GM12872 (cell line): ENCODE data around the gene PNPLA5.

Experiments used
- TF ChIP-seq, protein P1 (sequence below): IDR thresholded peaks from 3 replicates; pipeline ENCODE4 v1.5.1; 2011; ENCODE audit warnings: low read depth, mild to moderate bottlenecking, low read length, moderate library complexity; ENCODE audit not compliant: insufficient read depth

Gene PNPLA5

DNA sequence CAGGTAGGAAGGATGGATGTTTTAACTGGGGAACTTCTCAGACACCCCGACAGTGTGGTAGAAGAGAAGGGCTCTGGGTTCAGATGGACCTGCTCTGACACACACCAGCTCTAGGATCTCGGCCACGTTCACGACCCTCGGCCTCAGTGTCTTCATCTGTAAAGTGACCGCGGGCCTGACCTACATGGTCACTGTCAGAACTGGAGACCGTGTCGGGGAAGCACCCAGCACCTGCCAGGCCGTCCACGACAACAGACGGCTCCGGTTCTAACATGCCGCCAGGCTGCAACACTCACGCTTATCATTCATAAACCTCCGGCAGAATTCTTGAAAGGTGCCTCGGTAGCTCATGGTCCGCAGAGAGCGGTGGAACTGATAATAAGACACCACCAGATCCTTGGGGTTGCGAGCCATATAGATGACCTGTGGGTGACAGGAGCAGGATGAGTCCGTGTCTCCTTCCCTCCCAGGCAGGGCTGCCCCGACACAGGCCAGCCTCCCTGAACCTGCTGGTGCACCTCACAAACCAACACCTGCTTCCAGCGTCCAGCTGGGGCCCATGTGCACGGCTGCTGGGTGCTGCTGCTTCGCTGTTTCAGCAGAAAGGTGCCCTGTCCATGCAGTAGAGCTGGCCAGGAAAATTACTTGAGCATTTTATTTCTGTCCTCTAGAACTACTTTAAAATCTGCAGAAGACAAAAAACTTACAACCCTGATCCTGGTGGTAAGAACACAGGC lies 53.1 kb downstream of the PNPLA5 start:
- TF ChIP-seq, protein P1, sequence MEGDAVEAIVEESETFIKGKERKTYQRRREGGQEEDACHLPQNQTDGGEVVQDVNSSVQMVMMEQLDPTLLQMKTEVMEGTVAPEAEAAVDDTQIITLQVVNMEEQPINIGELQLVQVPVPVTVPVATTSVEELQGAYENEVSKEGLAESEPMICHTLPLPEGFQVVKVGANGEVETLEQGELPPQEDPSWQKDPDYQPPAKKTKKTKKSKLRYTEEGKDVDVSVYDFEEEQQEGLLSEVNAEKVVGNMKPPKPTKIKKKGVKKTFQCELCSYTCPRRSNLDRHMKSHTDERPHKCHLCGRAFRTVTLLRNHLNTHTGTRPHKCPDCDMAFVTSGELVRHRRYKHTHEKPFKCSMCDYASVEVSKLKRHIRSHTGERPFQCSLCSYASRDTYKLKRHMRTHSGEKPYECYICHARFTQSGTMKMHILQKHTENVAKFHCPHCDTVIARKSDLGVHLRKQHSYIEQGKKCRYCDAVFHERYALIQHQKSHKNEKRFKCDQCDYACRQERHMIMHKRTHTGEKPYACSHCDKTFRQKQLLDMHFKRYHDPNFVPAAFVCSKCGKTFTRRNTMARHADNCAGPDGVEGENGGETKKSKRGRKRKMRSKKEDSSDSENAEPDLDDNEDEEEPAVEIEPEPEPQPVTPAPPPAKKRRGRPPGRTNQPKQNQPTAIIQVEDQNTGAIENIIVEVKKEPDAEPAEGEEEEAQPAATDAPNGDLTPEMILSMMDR = no peak

DNA sequence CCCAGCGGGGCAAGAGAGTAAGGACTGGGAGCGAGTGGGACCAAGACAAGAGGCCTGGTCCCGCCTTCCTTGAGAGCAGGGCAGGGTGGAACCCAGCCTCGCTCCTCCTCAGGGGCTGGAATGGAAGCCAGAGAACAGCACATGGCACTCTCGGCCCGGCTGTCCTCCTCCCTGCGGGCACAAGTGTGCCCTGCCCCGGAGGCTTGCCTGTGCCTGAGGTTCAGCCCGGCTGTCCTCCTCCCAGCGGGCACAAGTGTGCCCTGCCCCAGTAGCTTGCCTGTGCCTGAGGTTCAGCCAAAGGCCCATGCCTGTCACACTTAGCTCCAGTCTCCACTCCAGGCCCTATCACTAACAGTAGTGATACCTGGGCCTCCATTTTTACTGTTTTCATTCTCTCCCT lies 53.7 kb downstream of the PNPLA5 start:
- TF ChIP-seq, protein P1 = no peak

DNA sequence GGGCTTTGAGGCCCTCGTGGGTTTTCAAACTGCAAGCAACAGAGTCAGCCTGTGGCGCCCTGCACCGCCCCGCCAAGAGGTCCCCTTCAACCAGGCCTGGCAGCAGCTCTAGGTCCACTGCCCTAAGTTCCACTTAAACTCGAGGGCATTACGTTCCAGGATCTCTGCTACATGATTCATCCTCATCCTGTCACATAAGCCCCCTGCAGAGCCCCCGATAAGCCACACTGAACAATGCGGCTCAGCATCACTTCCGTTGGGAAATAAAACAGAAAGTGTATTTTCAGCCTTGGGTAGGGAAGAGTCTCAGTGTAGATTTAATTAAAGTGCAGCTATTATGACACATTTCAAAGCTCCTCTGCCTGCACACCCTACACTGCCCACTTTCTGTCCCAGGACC lies 54.1 kb downstream of the PNPLA5 start:
- TF ChIP-seq, protein P1 = no peak

DNA sequence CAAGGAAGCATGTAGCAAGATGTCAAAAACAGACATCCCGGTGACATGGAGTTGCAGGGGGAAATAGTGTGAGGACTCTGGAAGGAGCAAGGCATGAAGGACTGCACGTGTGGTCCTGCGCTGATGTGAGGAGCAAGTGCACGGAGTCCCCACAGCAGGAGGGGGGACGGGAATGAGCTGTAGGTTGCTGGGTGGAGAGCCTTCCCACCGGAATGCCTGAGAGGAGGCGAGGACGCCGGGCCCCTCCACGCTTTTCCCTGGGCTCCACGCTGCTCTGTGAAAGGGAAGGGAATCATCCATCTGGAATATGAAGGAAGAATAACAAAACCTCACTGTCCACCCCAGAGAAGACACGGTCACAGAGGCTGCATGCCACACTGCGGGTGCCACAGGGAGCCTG lies 56.1 kb downstream of the PNPLA5 start:
- TF ChIP-seq, protein P1 = no peak

DNA sequence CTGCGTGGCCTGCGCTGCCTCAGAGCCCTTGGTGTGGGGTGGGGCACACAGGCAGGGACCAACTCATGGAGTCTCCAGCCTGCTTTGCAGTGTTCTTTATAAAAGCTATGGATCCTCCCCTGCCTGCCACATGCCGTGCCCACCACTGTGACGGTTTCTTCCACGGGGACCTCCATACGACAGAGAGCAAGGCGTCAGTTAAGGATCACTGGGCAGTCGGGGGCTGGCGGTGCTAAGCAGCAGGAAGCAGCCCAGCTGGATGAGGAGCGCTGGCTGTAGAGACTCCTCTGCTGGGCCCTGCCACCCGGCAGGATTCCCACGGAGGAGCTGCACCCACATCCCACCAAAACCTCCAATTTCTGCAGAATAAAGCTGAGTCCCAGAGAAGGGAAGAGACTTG lies 56.6 kb downstream of the PNPLA5 start:
- TF ChIP-seq, protein P1 = no peak

DNA sequence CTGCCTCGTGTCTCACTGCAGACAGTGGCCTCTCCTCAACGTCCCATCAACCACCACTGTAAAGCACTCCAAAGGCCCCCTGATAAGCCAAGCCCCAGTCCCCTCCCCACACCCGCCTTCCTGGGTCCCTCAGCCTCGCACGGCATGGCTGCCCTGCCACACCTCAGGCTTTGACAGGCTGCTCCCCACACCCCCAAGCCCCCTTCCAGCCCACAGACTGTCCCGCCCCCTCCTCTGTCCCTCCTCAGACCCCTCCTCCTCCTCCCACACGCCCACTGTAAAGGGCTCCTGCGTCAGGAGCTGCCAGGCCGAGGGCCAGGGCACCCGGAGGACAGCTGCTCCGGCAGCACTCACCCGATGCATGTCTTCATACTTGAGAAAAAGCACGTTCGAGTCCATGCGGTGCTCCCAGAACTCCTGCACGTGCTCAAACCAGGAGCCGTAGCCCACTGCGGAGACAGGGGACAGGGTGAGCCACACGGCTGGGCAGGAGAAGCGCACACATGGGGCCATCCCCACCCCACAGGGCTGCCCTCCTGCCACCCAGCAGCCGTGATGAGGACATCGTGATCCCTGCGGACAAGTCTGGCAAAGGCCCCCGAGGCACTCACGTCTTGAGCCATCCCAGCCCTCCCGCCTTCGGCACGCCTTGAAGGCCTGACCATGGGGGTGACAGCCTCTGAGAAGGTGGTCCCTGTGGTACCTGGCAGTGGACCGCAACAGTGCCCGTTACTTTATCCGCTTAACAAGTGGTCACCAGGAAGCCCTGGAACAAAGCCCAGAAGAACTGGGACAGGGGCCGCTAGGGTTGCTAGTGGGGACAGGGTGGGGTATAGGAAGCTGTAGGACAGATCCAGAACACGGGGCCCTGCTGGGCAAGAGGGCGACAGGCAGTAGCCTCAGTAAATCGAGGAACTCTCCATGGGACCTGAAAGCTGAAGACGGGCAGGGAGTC lies 58.2 kb downstream of the PNPLA5 start:
- TF ChIP-seq, protein P1 = no peak
